Measurements from ENCODE around the gene COL5A1.
A peak's percentile ranks its signal among the peaks of the same experiment; 100 is the strongest.

The COL5A1 gene

GRCh38 chr9:134600371-134600770 lies 41.2 kb upstream of the COL5A1 start:
- H3K4me3 ChIP-seq (ENCODE audit: low read length): no peak overlapping the region
- DNase-seq (ENCODE audit: low read depth): no peak
- H3K9ac ChIP-seq (ENCODE audit: low read length): no peak overlapping the region
- H3K27me3 ChIP-seq (replicated peaks; ENCODE audit: control insufficient read depth, insufficient read depth, low read length): no peaks in the 10 kb centered on the region
- H3K9me3 ChIP-seq (ENCODE audit: control insufficient read depth, low read length): peaks cover 7% of the 10 kb centered on the region
- no peaks in the 10 kb centered on the region for H3K36me3 ChIP-seq (ENCODE audit: control insufficient read depth, insufficient read depth, low read length, severe bottlenecking)
- peaks cover 16% of the 10 kb centered on the region for H3K4me1 ChIP-seq (ENCODE audit: control insufficient read depth, insufficient read depth, low read length)

DNA sequence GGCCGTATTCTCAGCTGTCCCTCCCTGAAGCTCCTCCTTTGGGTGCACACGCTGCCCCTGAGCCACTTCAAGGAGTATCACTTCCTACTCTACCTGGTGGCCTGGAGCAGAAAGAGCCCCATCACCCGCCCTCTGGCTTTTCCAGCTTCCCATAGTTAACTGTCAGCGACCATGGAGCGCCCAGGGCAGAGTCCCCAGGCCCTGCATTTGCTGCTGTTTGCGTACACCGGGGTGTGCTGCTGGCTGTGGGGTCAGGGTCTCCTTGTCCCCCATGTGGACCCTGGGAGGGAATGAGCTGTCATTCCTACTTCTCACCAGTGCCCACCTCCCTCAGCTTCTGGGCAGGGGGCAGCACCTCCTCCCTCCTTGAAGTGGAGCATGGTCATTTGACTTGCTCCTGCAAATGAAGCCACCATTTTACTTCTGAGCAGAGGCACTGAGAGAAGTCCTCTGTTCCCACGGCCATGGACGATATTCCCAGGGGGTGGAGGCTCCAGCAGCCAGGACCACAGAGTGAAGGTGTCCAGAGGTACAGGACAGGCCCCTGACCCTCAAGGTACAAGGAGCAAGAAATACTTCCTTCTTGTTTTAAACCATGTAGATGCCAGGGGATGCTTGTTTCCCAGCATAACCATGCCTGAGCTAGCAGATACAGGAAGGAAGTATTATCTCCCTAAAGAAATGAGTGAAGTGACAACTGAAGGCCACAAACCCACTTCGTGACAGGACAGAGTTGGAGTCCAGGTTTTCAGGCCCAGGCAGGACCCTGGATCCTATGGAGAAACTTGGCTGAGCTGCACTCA lies 40.6 kb upstream of the COL5A1 start:
- no peak overlapping the region for H3K4me3 ChIP-seq (ENCODE audit: low read length)

GRCh38 chr9:134601764-134602163 lies 39.8 kb upstream of the COL5A1 start:
- no peaks in the 10 kb centered on the region for H3K36me3 ChIP-seq (ENCODE audit: control insufficient read depth, insufficient read depth, low read length, severe bottlenecking)
- peak overlapping the region; percentile 14 for H3K9ac ChIP-seq (ENCODE audit: low read length)
- H3K4me1 ChIP-seq (ENCODE audit: control insufficient read depth, insufficient read depth, low read length): peaks cover 16% of the 10 kb centered on the region
- H3K27me3 ChIP-seq (replicated peaks; ENCODE audit: control insufficient read depth, insufficient read depth, low read length): no peaks in the 10 kb centered on the region
- H3K4me3 ChIP-seq (ENCODE audit: low read length): peak overlapping the region; percentile 45
- peaks cover 7% of the 10 kb centered on the region for H3K9me3 ChIP-seq (ENCODE audit: control insufficient read depth, low read length)
- DNase-seq (ENCODE audit: low read depth): no peak

More for the DNA sequence above, 40.6 kb upstream of the COL5A1 start:
- H3K36me3 ChIP-seq (ENCODE audit: control insufficient read depth, insufficient read depth, low read length, severe bottlenecking): no peaks in the 10 kb centered on the region
- DNase-seq (ENCODE audit: low read depth): no peak
- H3K27me3 ChIP-seq (replicated peaks; ENCODE audit: control insufficient read depth, insufficient read depth, low read length): no peaks in the 10 kb centered on the region
- peaks cover 16% of the 10 kb centered on the region for H3K4me1 ChIP-seq (ENCODE audit: control insufficient read depth, insufficient read depth, low read length)
- peaks cover 7% of the 10 kb centered on the region for H3K9me3 ChIP-seq (ENCODE audit: control insufficient read depth, low read length)
- no peak overlapping the region for H3K9ac ChIP-seq (ENCODE audit: low read length)

DNA sequence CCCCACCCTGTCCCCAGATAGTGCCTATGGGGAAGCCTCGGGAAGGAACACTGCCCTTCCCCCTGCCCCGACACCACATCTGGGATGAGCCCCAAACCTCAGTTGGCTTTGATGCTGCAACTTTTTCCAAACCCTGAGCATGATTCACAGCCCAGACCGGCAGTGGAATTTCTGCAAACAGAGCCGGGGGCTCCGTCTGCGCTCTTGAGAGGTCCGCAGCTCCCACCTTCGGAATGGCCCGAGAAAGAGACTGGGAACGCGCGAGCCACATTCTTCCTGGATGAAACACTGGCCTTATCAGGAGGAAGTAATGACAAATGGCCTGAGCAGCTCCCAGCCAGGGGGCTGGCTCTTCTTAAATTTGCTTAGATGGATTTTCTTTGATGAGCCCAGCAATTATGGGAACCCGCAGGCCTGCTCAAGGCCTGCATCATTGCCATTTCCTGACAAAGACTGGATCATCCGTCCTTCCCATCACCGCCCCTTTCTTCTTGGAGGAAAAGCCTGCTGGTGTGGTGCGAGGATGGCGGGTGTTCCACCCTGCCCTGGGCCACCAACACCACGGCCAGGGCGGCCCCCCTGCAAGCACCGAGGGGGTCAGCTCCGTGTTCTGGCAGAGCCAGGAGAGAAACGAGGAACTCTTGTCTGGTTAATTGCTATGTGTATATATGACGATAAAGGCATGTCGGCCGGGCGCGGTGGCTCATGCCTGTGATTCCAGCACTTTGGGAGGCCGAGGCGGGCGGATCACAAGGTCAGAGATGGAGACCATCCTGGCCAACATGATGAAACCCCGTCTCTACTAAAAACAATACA lies 38.8 kb upstream of the COL5A1 start:
- H3K4me1 ChIP-seq (ENCODE audit: control insufficient read depth, insufficient read depth, low read length): peaks cover 16% of the 10 kb centered on the region
- no peaks in the 10 kb centered on the region for H3K27me3 ChIP-seq (replicated peaks; ENCODE audit: control insufficient read depth, insufficient read depth, low read length)
- peak; percentile 97 for DNase-seq (ENCODE audit: low read depth)
- no peaks in the 10 kb centered on the region for H3K36me3 ChIP-seq (ENCODE audit: control insufficient read depth, insufficient read depth, low read length, severe bottlenecking)
- peak overlapping the region; percentile 52 for H3K9ac ChIP-seq (ENCODE audit: low read length)
- no peak overlapping the region for H3K4me3 ChIP-seq (ENCODE audit: low read length)
- H3K9me3 ChIP-seq (ENCODE audit: control insufficient read depth, low read length): peaks cover 7% of the 10 kb centered on the region

DNA sequence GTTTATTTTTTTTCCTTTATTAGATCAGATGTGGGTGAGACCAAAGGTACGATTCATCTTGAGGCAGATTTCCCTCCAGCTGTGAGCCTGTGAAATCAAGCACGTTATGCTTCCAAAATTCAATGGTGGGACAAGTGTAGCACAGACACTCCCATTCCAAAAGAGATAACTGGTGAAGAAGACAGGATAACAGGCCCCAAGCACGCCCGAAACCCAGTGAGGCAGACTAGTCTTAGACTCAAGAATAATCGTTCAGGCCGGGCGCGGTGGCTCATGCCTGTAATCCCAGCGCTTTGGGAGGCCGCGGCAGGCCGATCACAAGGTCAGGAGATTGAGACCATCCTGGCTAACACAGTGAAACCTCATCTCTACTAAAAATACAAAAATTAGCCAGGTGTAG lies 36.8 kb upstream of the COL5A1 start:
- peaks cover 16% of the 10 kb centered on the region for H3K4me1 ChIP-seq (ENCODE audit: control insufficient read depth, insufficient read depth, low read length)
- no peaks in the 10 kb centered on the region for H3K36me3 ChIP-seq (ENCODE audit: control insufficient read depth, insufficient read depth, low read length, severe bottlenecking)
- no peak overlapping the region for H3K4me3 ChIP-seq (ENCODE audit: low read length)
- H3K9ac ChIP-seq (ENCODE audit: low read length): no peak overlapping the region
- no peak for DNase-seq (ENCODE audit: low read depth)
- no peaks in the 10 kb centered on the region for H3K27me3 ChIP-seq (replicated peaks; ENCODE audit: control insufficient read depth, insufficient read depth, low read length)
- H3K9me3 ChIP-seq (ENCODE audit: control insufficient read depth, low read length): peaks cover 7% of the 10 kb centered on the region

DNA sequence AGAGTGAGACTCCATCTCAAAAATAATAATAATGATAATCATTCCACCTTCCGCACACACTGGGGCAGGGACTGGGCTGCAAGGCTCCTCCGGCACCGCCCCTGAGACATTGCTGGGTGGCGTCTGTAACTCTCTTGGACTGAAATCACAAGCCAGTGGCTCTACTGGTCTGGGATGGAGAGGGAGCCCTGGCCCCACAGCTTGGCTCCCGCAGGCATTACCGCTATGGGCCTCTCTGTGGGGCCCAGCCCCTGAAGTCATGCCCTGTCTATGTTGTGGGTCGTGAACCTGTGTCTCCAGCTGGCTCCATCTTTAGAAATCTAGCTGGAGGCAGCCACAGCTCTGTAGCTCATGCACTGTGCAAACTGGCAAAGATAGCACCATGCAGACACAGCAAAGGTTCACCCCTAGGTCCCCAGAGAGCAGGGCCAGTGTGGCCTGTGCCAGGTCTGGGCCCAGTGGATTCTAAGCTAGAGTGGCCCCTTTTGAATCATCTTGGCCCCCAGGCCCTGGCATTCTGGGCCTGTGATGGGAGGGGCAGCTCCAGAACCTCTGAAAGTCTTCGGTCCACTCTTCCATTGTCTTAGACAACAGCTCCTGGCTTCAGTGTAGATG lies 36.1 kb upstream of the COL5A1 start:
- H3K9ac ChIP-seq (ENCODE audit: low read length): no peak overlapping the region
- peaks cover 16% of the 10 kb centered on the region for H3K4me1 ChIP-seq (ENCODE audit: control insufficient read depth, insufficient read depth, low read length)
- no peaks in the 10 kb centered on the region for H3K36me3 ChIP-seq (ENCODE audit: control insufficient read depth, insufficient read depth, low read length, severe bottlenecking)
- H3K9me3 ChIP-seq (ENCODE audit: control insufficient read depth, low read length): peaks cover 7% of the 10 kb centered on the region
- no peak overlapping the region for H3K4me3 ChIP-seq (ENCODE audit: low read length)
- no peaks in the 10 kb centered on the region for H3K27me3 ChIP-seq (replicated peaks; ENCODE audit: control insufficient read depth, insufficient read depth, low read length)
- DNase-seq (ENCODE audit: low read depth): no peak

DNA sequence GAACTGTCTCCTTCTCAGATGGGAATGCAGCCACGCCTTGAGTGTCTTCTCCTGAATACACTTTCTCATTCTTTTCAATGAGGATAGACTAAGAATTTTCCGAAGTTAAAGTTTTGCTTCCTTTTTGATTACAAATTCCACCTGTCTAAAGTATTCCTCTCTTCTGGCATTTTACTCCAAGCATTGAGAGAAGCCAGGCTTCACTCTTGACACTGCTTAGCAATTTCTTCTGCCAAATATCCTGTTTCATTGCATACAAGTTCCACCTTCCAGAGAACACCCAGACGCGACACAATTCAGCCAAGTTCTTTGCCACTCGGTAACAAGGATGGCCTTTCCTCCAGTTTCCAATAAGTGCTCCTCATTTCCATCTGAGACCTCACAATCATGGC lies 35.6 kb upstream of the COL5A1 start:
- H3K4me3 ChIP-seq (ENCODE audit: low read length): no peak overlapping the region
- H3K4me1 ChIP-seq (ENCODE audit: control insufficient read depth, insufficient read depth, low read length): peaks cover 16% of the 10 kb centered on the region
- DNase-seq (ENCODE audit: low read depth): no peak
- H3K27me3 ChIP-seq (replicated peaks; ENCODE audit: control insufficient read depth, insufficient read depth, low read length): no peaks in the 10 kb centered on the region
- H3K36me3 ChIP-seq (ENCODE audit: control insufficient read depth, insufficient read depth, low read length, severe bottlenecking): no peaks in the 10 kb centered on the region
- no peak overlapping the region for H3K9ac ChIP-seq (ENCODE audit: low read length)
- peaks cover 6% of the 10 kb centered on the region for H3K9me3 ChIP-seq (ENCODE audit: control insufficient read depth, low read length)

DNA sequence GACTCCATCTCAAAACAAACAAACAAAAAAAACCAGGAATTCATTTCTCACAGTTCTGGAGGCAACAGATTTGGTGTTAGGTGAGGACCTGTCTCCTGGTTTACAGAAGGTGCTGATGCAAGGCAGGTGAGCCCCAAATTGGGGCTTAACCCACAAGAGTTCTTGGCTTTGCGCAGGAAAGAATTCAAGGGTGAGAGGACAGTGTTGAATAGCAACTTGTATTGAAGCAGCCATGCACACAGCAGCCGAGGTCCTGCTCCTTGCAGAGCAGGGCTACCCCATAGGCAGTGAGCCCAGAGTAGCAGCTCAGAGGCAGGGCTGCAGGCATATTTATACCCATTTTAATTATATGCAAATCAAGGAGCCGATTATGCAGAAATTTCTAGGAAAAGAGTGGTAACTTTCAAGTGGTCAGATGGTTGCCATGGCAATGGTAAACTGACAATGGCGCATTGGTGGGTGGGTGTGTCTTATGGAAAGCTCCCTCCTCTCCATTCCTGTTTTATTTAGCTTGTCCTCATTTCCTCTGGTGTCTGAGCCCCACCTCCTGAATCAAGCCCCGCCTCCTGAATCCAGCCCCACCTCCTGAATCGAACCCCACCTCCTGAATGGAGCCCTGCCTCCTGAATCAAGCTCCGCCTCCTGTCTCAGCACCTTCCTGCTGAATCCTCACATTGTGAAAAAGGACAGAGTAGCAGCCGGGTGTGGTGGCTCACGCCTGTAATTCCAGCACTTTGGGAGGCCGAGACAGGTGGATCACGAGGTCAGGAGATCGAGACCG lies 34.5 kb upstream of the COL5A1 start:
- no peak overlapping the region for H3K9ac ChIP-seq (ENCODE audit: low read length)
- H3K9me3 ChIP-seq (ENCODE audit: control insufficient read depth, low read length): peaks cover 7% of the 10 kb centered on the region
- no peak for DNase-seq (ENCODE audit: low read depth)
- peaks cover 9% of the 10 kb centered on the region for H3K4me1 ChIP-seq (ENCODE audit: control insufficient read depth, insufficient read depth, low read length)
- no peaks in the 10 kb centered on the region for H3K27me3 ChIP-seq (replicated peaks; ENCODE audit: control insufficient read depth, insufficient read depth, low read length)
- H3K36me3 ChIP-seq (ENCODE audit: control insufficient read depth, insufficient read depth, low read length, severe bottlenecking): no peaks in the 10 kb centered on the region
- H3K4me3 ChIP-seq (ENCODE audit: low read length): no peak overlapping the region

DNA sequence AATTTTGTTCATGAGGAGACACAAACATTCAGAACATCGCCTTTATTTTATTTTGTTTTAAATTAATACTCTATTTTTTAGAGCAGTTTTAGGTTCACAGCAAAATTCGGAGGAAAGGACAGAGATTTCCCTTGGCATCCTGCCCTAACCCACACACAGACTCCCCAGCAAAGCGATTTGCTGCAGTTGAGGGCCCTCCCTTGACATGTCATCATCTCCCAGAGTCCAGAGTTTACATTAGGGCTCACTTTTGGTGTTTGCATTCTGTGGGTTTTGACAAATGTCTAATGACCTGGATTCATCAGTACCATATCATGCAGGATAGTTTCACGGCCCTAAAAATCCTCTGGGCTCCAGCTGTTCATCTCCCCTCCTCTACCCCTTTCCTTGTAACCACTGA lies 33.6 kb upstream of the COL5A1 start:
- peaks cover under 1% of the 10 kb centered on the region for H3K4me1 ChIP-seq (ENCODE audit: control insufficient read depth, insufficient read depth, low read length)
- H3K9ac ChIP-seq (ENCODE audit: low read length): no peak overlapping the region
- H3K9me3 ChIP-seq (ENCODE audit: control insufficient read depth, low read length): peaks cover 16% of the 10 kb centered on the region
- H3K27me3 ChIP-seq (replicated peaks; ENCODE audit: control insufficient read depth, insufficient read depth, low read length): no peaks in the 10 kb centered on the region
- H3K36me3 ChIP-seq (ENCODE audit: control insufficient read depth, insufficient read depth, low read length, severe bottlenecking): no peaks in the 10 kb centered on the region
- DNase-seq (ENCODE audit: low read depth): peak; percentile 48
- H3K4me3 ChIP-seq (ENCODE audit: low read length): no peak overlapping the region

- H3K36me3 ChIP-seq (ENCODE audit: control insufficient read depth, insufficient read depth, low read length, severe bottlenecking): no peaks in the 10 kb centered on the region
- no peak for DNase-seq (ENCODE audit: low read depth)
- no peak overlapping the region for H3K4me3 ChIP-seq (ENCODE audit: low read length)
- no peaks in the 10 kb centered on the region for H3K4me1 ChIP-seq (ENCODE audit: control insufficient read depth, insufficient read depth, low read length)
- H3K9me3 ChIP-seq (ENCODE audit: control insufficient read depth, low read length): peaks cover 36% of the 10 kb centered on the region
- no peaks in the 10 kb centered on the region for H3K27me3 ChIP-seq (replicated peaks; ENCODE audit: control insufficient read depth, insufficient read depth, low read length)
- H3K9ac ChIP-seq (ENCODE audit: low read length): no peak overlapping the region
These were observed 30.6 kb upstream of the COL5A1 start for GRCh38 chr9:134611046-134611445.

Data from adipocyte (in vitro differentiated cells).